Parathyroid adenoma (tissue), 2 donors: ENCODE data around the gene EVX2.

ENCODE experiments used
- H2AFZ ChIP-seq: fragments of 300-600 bp; sonication (generic); one replicate; pipeline ENCODE4 v1.7.0; 2017; ENCODE audit warnings: antibody characterized with exemption, mild to moderate bottlenecking
- H3K27ac ChIP-seq: fragments of 300-600 bp; sonication (generic); one replicate; pipeline ENCODE4 v1.7.0; 2017
- H3K27me3 ChIP-seq: fragments of 300-600 bp; sonication (generic); one replicate; pipeline ENCODE4 v1.7.0; 2017; ENCODE audit warnings: low read length; ENCODE audit not compliant: control insufficient read depth, insufficient read depth
- H3K36me3 ChIP-seq: fragments of 300-600 bp; sonication (generic); one replicate; pipeline ENCODE4 v1.7.0; 2017; ENCODE audit warnings: low read length; ENCODE audit not compliant: control insufficient read depth, insufficient read depth
- H3K4me1 ChIP-seq: fragments of 300-600 bp; sonication (generic); one replicate; pipeline ENCODE4 v1.7.0; 2017; ENCODE audit warnings: control low read depth
- H3K4me2 ChIP-seq: fragments of 300-600 bp; sonication (generic); one replicate; pipeline ENCODE4 v1.7.0; 2017; ENCODE audit warnings: low read length
- H3K4me3 ChIP-seq: fragments of 300-600 bp; sonication (generic); one replicate; pipeline ENCODE4 v1.7.0; 2017; ENCODE audit warnings: low read depth, low read length
- H3K79me2 ChIP-seq: fragments of 300-600 bp; sonication (generic); one replicate; pipeline ENCODE4 v1.7.0; 2017; ENCODE audit warnings: control low read depth
- H3K9ac ChIP-seq: fragments of 300-600 bp; sonication (generic); one replicate; pipeline ENCODE4 v1.7.0; 2017; ENCODE audit warnings: mild to moderate bottlenecking
- H3K9me3 ChIP-seq: fragments of 300-600 bp; sonication (generic); one replicate; pipeline ENCODE4 v1.7.0; 2017; ENCODE audit warnings: low read length; ENCODE audit not compliant: control insufficient read depth
- TF ChIP-seq, protein P1 (sequence below): fragments of 300-600 bp; sonication (generic); IDR thresholded peaks from one replicate; pipeline ENCODE4 v1.7.0; 2017; ENCODE audit warnings: antibody characterized with exemption, mild to moderate bottlenecking
- donor health status: primary hyperparathyroidism.

The EVX2 gene

DNA sequence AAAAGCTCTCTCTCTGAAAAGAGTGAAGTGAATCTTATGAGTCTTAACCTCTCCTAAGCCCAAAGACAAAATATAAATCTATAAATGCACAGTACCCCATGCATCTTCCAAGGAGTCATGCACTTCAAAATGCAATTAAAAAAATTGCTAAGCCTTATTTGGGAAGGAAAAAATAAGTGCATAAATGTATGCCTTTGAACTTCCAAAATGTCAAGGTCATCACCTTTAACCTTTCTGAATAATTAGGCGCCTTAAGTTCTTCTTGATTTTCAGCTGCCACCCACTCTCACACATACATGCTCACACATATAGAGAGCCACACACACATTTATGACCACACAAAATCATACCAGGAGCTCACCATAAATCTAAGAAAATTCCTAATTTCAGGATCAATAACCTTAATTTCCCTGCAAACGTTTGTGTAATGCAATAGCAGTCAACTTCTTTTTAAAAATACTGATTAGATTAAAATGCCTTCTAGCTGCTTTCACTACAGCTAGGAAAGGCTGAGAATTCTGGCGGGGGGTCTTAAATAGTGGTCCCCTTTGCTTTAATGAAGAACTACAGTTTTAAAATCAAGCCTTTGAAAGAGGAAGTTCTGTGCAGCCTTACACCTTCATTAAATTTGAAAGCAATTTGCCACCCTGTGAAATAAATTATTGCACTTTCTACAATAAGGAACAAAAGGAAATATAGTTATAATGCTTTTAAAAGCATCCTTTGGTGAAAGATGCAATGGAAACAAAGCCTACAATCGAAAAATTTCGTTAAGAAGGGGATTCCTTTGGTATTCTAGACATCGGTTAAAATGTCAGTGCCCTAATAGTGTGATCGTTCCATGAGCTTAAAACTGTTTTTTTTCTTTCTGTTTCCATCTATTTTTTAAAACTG is 26.9 kb upstream of the EVX2 start:
- no peak overlapping the region for H2AFZ ChIP-seq
- TF ChIP-seq, protein P1, sequence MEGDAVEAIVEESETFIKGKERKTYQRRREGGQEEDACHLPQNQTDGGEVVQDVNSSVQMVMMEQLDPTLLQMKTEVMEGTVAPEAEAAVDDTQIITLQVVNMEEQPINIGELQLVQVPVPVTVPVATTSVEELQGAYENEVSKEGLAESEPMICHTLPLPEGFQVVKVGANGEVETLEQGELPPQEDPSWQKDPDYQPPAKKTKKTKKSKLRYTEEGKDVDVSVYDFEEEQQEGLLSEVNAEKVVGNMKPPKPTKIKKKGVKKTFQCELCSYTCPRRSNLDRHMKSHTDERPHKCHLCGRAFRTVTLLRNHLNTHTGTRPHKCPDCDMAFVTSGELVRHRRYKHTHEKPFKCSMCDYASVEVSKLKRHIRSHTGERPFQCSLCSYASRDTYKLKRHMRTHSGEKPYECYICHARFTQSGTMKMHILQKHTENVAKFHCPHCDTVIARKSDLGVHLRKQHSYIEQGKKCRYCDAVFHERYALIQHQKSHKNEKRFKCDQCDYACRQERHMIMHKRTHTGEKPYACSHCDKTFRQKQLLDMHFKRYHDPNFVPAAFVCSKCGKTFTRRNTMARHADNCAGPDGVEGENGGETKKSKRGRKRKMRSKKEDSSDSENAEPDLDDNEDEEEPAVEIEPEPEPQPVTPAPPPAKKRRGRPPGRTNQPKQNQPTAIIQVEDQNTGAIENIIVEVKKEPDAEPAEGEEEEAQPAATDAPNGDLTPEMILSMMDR: no peak

DNA sequence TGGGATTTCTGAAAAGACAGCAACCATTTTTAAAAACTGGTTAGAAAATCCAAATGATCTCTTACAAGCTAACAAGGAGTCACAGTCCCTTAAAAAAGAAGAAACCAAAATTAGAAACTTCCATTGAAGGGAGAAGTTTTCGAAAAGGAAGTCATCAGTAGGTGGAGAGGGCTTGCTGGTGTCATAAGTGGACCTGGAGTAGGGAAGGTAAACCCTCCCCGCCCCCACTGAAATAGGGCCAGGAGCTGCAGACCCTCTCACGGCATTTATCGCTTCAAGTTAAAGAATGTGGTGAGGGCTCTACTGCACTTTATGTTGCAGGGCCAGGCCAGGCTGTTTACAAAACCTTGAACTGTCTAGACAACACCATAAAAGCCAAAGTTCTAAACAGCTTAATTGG is 26.2 kb upstream of the EVX2 start:
- H3K79me2 ChIP-seq: no peaks in the 10 kb centered on the region
- H3K4me2 ChIP-seq: no peak overlapping the region
- H3K9ac ChIP-seq: no peak overlapping the region
- H3K36me3 ChIP-seq: no peaks in the 10 kb centered on the region
- H2AFZ ChIP-seq: no peak overlapping the region
- peaks cover 38% of the 10 kb centered on the region for H3K27me3 ChIP-seq
- no peaks in the 10 kb centered on the region for H3K4me1 ChIP-seq
- no peak overlapping the region for H3K4me3 ChIP-seq
- no peak overlapping the region for H3K27ac ChIP-seq
- TF ChIP-seq, protein P1: no peak
- H3K9me3 ChIP-seq: no peaks in the 10 kb centered on the region

More for the DNA sequence above, 26.9 kb upstream of the EVX2 start:
- no peak overlapping the region for H3K27ac ChIP-seq
- H3K4me1 ChIP-seq: no peaks in the 10 kb centered on the region
- H3K4me2 ChIP-seq: no peak overlapping the region
- no peaks in the 10 kb centered on the region for H3K9me3 ChIP-seq
- no peaks in the 10 kb centered on the region for H3K36me3 ChIP-seq
- no peaks in the 10 kb centered on the region for H3K79me2 ChIP-seq
- no peak overlapping the region for H3K9ac ChIP-seq
- H3K4me3 ChIP-seq: no peak overlapping the region
- peaks cover 35% of the 10 kb centered on the region for H3K27me3 ChIP-seq

DNA sequence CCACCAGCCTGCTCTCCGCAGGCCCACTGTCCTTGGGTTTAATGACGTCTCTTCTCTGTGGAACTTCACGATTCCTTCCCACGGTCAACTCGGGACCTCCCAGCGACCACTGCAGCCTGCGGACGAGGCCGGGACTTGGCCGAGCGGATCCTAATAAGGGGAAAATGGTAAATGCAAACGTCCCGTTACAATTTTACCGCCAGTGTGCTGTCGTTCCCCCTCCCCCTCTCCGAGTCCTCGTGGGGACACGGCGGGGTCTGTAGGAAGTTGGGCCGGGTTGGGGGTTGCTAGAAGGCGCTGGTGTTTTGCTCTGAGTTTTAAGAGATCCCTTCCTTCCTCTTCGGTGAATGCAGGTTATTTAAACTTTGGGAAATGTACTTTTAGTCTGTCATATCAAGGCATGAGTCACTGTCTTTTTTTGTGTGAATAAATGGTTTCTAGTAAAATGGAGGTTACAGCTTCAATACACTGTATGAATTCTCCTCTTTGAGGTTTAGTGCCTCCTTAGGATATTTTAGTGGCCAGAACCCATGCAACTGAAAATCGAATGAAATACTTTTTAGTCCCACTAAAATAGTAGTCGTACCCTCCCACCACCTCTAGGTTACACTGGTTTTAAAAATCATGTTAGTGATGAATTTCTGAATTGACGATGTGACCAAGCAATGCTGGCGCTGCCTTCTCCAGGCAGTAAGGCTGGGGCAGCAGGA is 25.6 kb upstream of the EVX2 start:
- Histone ChIP-seq H3K4me2 (no peak overlapping the region), H3K27me3 (peaks cover 34% of the 10 kb centered on the region), H3K4me3 (no peak overlapping the region), H3K9me3 (no peaks in the 10 kb centered on the region), H2AFZ (no peak overlapping the region), H3K4me1 (no peaks in the 10 kb centered on the region), H3K36me3 (no peaks in the 10 kb centered on the region), H3K9ac (no peak overlapping the region), H3K27ac (no peak overlapping the region), H3K79me2 (no peaks in the 10 kb centered on the region)
- TF ChIP-seq, protein P1: no peak

DNA sequence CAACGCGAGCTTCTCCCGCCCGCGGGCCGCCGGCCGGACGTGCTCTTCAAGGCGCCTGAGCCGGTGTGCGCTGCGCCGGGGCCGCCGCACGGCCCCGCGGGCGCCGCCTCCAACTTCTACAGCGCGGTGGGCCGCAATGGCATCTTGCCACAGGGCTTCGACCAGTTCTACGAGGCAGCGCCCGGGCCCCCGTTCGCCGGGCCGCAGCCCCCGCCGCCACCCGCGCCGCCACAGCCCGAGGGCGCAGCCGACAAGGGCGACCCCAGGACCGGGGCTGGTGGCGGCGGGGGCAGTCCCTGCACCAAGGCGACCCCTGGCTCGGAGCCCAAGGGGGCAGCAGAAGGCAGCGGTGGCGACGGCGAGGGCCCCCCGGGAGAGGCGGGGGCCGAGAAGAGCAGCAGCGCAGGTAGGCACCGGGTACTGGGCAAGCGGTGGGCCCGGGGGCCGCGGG is 24.0 kb upstream of the EVX2 start:
- TF ChIP-seq, protein P1: no peak
- H3K4me1 ChIP-seq: no peaks in the 10 kb centered on the region
- no peaks in the 10 kb centered on the region for H3K36me3 ChIP-seq
- no peak overlapping the region for H2AFZ ChIP-seq
- no peaks in the 10 kb centered on the region for H3K9me3 ChIP-seq
- no peak overlapping the region for H3K4me2 ChIP-seq
- no peak overlapping the region for H3K4me3 ChIP-seq
- no peaks in the 10 kb centered on the region for H3K79me2 ChIP-seq
- peaks cover 35% of the 10 kb centered on the region for H3K27me3 ChIP-seq
- no peak overlapping the region for H3K27ac ChIP-seq
- H3K9ac ChIP-seq: no peak overlapping the region
